ENCODE results near the gene SEPTIN12. TPM values are rescaled to one million over a fixed set of nuclear protein-coding genes. Genes with fewer than 3 reads are reported as not detected.

Gene SEPTIN12
- total and polyA plus RNA-seq, 7 donors = 0.41 TPM; not detected in 6

DNA sequence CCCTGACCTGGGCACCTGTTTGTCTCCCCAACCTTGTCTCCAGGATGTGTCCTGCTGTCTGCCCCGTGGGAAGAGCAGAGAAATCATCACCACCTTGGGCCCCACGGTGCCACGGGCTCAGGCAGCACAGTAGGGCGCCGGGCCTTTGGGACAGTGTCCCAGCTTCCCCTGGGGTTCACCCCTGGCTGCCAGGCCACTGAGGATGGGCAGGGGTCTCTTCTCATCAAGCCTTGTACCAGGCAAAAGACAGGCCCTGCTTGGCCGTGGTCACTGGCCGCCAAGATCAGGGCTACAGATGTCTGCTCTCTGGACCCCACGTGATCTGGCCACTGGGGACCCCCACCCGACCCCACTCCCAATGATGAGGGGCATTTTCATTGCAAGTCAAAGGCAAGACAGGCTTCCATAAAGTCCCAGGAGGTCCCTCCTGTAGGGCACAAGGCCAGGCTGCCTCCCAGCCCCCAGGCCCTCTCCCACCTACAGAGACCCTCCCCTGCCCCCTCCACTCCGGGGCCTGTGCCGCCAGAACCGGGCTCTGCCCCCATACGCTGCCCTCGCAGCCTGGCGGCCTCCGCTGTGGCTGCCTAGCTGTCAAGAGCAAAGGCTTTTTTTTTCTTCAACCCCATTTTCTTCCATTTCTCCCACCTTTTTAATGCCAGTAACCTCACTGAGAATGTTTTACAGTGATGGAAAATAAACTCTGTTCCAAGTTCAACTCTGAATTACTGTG, 39.3 kb downstream of the SEPTIN12 start:
- Histone ChIP-seq H3K4me3 (no peak overlapping the region), H3K27ac (no peak overlapping the region), H3K36me3 (ENCODE audit: insufficient read depth in 1 of 2, low read depth in 1 of 2) (peaks cover 2 to 48% of the 10 kb centered on the region in 2 donors), H3K4me1 (peaks cover 9% of the 10 kb centered on the region), H3K27me3 (ENCODE audit: insufficient read depth in 3 of 3, low read length in 2 of 3) (no peaks in the 10 kb centered on the region), H3K9me3 (no peaks in the 10 kb centered on the region)
- intact Hi-C loops (cut with DNase I) = no loop called here
- DNase-seq (no peak), ATAC-seq (no peak)
- TF ChIP-seq, protein P1, sequence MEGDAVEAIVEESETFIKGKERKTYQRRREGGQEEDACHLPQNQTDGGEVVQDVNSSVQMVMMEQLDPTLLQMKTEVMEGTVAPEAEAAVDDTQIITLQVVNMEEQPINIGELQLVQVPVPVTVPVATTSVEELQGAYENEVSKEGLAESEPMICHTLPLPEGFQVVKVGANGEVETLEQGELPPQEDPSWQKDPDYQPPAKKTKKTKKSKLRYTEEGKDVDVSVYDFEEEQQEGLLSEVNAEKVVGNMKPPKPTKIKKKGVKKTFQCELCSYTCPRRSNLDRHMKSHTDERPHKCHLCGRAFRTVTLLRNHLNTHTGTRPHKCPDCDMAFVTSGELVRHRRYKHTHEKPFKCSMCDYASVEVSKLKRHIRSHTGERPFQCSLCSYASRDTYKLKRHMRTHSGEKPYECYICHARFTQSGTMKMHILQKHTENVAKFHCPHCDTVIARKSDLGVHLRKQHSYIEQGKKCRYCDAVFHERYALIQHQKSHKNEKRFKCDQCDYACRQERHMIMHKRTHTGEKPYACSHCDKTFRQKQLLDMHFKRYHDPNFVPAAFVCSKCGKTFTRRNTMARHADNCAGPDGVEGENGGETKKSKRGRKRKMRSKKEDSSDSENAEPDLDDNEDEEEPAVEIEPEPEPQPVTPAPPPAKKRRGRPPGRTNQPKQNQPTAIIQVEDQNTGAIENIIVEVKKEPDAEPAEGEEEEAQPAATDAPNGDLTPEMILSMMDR (IDR thresholded peaks at IDR 0.05) = no peak
- WGBS, 3 donors = 88 to 89% (median 89%) methylated on average over 16 of the region's 16 CpGs

DNA sequence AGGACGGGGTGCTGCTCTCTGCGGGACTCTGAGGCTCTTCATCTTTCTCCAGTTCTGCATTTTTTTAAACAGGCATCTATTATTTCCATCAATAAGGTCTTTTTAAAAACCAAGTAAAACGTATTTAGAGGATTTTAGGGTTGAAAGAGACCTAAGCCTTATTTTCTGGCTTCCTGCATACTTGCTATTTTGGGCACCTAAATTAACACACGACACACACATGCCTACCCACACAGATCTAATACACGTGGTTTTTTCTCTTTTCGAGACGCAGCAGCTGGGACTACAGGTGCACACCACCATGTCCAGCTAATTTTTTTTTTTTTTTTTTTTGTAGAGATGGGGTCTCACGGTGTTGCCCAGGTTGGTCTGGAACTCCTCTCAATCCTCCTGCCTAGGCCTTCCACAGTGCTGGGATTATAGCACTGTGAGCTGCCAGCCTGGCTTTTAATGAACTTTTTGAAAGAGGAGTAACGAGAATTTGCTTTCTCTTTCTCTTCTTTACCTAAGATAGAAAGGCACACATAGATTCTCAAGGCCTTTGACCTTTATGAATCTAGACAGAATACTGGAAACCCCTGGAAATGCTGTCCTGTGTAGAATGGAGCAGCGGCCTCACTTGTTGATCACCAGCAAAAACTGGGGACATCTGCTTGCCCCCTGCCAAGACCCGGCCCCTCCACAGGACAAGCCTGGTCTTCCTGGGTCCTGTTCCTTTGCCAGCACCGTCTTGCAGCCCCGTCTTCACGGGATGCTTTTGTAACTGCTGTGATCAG, 40.1 kb downstream of the SEPTIN12 start:
- H3K4me1 ChIP-seq = peaks cover 9% of the 10 kb centered on the region
- no peak overlapping the region for H3K4me3 ChIP-seq
- ATAC-seq = no peak
- H3K27ac ChIP-seq = no peak overlapping the region
- TF ChIP-seq, protein P1 (IDR thresholded peaks at IDR 0.05) = no peak
- no peaks in the 10 kb centered on the region for H3K9me3 ChIP-seq
- peaks cover 2 to 41% of the 10 kb centered on the region in 2 donors for H3K36me3 ChIP-seq (ENCODE audit: insufficient read depth in 1 of 2, low read depth in 1 of 2)
- intact Hi-C loops (cut with DNase I) = no loop called here
- WGBS, 3 donors = 62 to 74% (median 68%) methylated on average over 14 of the region's 14 CpGs
- no peak for DNase-seq
- peaks cover 0 to 1% (median 0%) of the 10 kb centered on the region in 3 donors for H3K27me3 ChIP-seq (ENCODE audit: insufficient read depth in 3 of 3, low read length in 2 of 3)

DNA sequence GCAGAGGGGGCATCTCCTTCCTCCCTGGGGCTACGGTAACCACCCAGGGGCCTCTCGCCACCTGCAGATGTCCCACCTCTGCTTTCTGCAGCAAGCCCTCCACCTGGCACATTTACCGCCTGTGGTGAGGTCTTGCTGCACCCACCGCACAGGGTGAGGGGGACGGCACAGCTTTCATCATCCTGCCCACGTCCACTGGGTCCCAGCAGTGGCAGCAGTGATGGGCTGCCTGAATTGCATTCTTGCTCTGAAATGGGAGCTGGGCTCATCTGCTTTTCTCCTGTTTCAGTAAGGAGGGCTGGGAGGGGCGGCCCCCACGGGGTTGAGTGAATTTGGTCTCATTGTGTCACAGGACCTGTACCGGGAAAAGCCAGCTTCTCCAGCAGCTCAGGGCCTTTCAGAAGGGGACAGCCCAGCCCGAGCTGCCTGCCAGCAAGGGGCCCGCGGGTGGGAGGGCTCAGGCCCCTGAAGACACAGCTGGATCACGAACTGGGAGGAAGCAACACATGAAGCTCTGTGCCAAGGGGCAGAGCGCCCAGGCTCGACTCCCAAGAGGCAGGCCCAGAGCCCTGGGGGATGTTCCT, 41.1 kb downstream of the SEPTIN12 start:
- Histone ChIP-seq H3K4me1 (peaks cover 9% of the 10 kb centered on the region), H3K27ac (no peak overlapping the region), H3K9me3 (no peaks in the 10 kb centered on the region), H3K36me3 (ENCODE audit: insufficient read depth in 1 of 2, low read depth in 1 of 2) (peaks cover 0 to 31% of the 10 kb centered on the region in 2 donors), H3K4me3 (no peak overlapping the region), H3K27me3 (ENCODE audit: insufficient read depth in 3 of 3, low read length in 2 of 3) (peaks cover 0 to 1% (median 0%) of the 10 kb centered on the region in 3 donors)
- DNase-seq (no peak), ATAC-seq (peak; percentile 20 to 36 (median 30))
- TF ChIP-seq, protein P1 (IDR thresholded peaks at IDR 0.05) = no peak
- 28 to 46% (median 34%) methylated on average over 15 of the region's 15 CpGs for WGBS, 3 donors
- intact Hi-C loops (cut with DNase I) = no loop called here

DNA sequence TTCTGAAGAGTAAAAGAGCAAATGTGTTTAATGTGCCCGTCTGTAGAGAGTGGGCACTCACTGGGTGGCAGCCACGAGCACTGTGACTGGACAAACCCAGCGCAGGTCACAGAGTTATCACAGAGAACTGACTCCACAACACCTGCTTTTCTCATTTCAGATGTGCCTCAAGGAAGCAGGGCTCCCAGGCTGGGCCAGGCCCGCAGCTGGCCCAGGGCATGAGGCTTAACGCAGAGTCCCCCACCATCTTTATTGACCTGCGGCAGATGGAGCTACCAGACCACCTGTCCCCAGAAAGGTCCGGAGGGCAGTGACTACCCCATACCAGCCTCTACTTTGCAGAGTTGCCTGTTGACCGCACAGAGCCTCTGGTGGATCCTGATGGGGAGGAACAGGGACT, 41.9 kb downstream of the SEPTIN12 start:
- intact Hi-C loops (cut with DNase I) = no loop called here
- Histone ChIP-seq H3K27me3 (ENCODE audit: insufficient read depth in 3 of 3, low read length in 2 of 3) (peaks cover 0 to 1% (median 0%) of the 10 kb centered on the region in 3 donors), H3K9me3 (no peaks in the 10 kb centered on the region), H3K36me3 (ENCODE audit: insufficient read depth in 1 of 2, low read depth in 1 of 2) (peaks cover 0 to 22% of the 10 kb centered on the region in 2 donors), H3K4me3 (no peak overlapping the region), H3K27ac (no peak overlapping the region), H3K4me1 (peaks cover 9% of the 10 kb centered on the region)
- WGBS, 3 donors = 54 to 63% (median 62%) methylated on average over 8 of the region's 8 CpGs
- no peak for DNase-seq
- ATAC-seq = peak; percentile 17 to 55 (median 40)
- TF ChIP-seq, protein P1 (IDR thresholded peaks at IDR 0.05) = no peak
